H1 (cell line): ENCODE measurements around the gene ARHGAP28. TPM values are rescaled to one million over a fixed set of nuclear protein-coding genes. Genes with fewer than 3 reads are reported as not detected.

Experiments used
- CTCF ChIA-PET: fragments of 300-600 bp; sonication (Branson Sonifier 250); formaldehyde crosslinking; loops from one replicate; lab custom pipeline; 2021; ENCODE audit not compliant: partially characterized antibody; lab: Charles Lee
- POLR2A ChIA-PET: fragments of 300-600 bp; sonication (Branson Sonifier 250); formaldehyde crosslinking; loops from one replicate; lab custom pipeline; 2021; ENCODE audit warnings: inconsistent platforms; ENCODE audit not compliant: partially characterized antibody; lab: Charles Lee
- DNase-seq, 2 experiments: peaks; one replicate each; pipeline versions ENCODE4 v3.0.0 to v3.0.0-alpha.2; 2010 to 2022; ENCODE audit warnings: low spot score in 2 of 2, low read depth in 1 of 2, mixed read lengths in 1 of 2
- FAIRE-seq: peaks from 2 replicates; lab custom pipeline; 2011; peaks lifted over from hg19 to GRCh38; lab: Jason Lieb, UNC
- H2AFZ ChIP-seq: 2 replicates; pipeline ENCODE4 v1.8.1; 2012; ENCODE audit warnings: low read length, inconsistent platforms
- H2AK5ac ChIP-seq: 2 replicates; pipeline ENCODE4 v1.6.1; 2013; ENCODE audit warnings: low read depth, low read length
- H2BK120ac ChIP-seq: replicated peaks from 2 replicates; pipeline ENCODE3; 2013; ENCODE audit warnings: low read depth, low read length, inconsistent platforms
- H2BK12ac ChIP-seq: 2 replicates; pipeline ENCODE4 v1.6.1; 2013; ENCODE audit warnings: low read depth, low read length
- H2BK15ac ChIP-seq: 2 replicates; pipeline ENCODE4 v1.6.1; 2013; ENCODE audit warnings: low read length
- H2BK20ac ChIP-seq: 2 replicates; pipeline ENCODE4 v1.6.1; 2013; ENCODE audit warnings: low read length
- H2BK5ac ChIP-seq: 2 replicates; pipeline ENCODE4 v1.6.1; 2013; ENCODE audit warnings: low read depth, low read length
- H3K14ac ChIP-seq: 2 replicates; pipeline ENCODE4 v1.6.1; 2013; ENCODE audit warnings: inconsistent platforms; ENCODE audit not compliant: insufficient read length
- H3K18ac ChIP-seq: 2 replicates; pipeline ENCODE4 v1.6.1; 2013; ENCODE audit warnings: low read length; ENCODE audit errors: extremely low read depth
- H3K23ac ChIP-seq: 2 replicates; pipeline ENCODE4 v1.6.1; 2013; ENCODE audit warnings: inconsistent platforms; ENCODE audit not compliant: insufficient read length
- H3K23me2 ChIP-seq: 2 replicates; pipeline ENCODE4 v1.6.1; 2013; ENCODE audit warnings: low read depth, low read length
- H3K27ac ChIP-seq: 2 replicates; pipeline ENCODE4 v1.6.1; 2011; ENCODE audit warnings: low read depth, low read length, inconsistent platforms
- H3K27me3 ChIP-seq, 4 experiments: replicated peaks in 1 of 4; 1 replicate in 1 of 4; 2 replicates in 3 of 4; pipeline versions ENCODE4 v1.6.1 to v1.8.1; 2011 to 2013; ENCODE audit warnings: low read length in 3 of 4, mild to moderate bottlenecking in 3 of 4, inconsistent platforms in 2 of 4, mixed read lengths in 2 of 4, moderate library complexity in 1 of 4; ENCODE audit not compliant: control insufficient read depth in 3 of 4, insufficient read depth in 3 of 4; ENCODE audit errors: extremely low read depth in 1 of 4
- H3K36me3 ChIP-seq, 4 experiments: 2 replicates each; pipeline versions ENCODE4 v1.6.1 to v1.8.1; 2011 to 2013; ENCODE audit warnings: mild to moderate bottlenecking in 4 of 4, low read length in 3 of 4, moderate library complexity in 2 of 4, control low read depth in 1 of 4, inconsistent platforms in 1 of 4; ENCODE audit not compliant: insufficient read depth in 4 of 4, control insufficient read depth in 2 of 4
- H3K4ac ChIP-seq: replicated peaks from 2 replicates; pipeline ENCODE3; 2013; ENCODE audit warnings: low read length, low read depth, mixed read lengths, inconsistent platforms; ENCODE audit not compliant: insufficient read length
- H3K4me1 ChIP-seq, 4 experiments: replicated peaks in 1 of 4; 1 replicate in 1 of 4; 2 replicates in 3 of 4; pipeline versions ENCODE4 v1.6.1 to v1.8.1; 2011 to 2013; ENCODE audit warnings: low read length in 3 of 4, inconsistent platforms in 2 of 4, mixed read lengths in 1 of 4; ENCODE audit not compliant: insufficient read depth in 4 of 4, control insufficient read depth in 3 of 4
- H3K4me2 ChIP-seq, 2 experiments: 2 replicates each; pipeline versions ENCODE4 v1.6.1 to v1.8.1; 2011 to 2013; ENCODE audit warnings: low read depth in 2 of 2, low read length in 2 of 2, control low read depth in 1 of 2, inconsistent platforms in 1 of 2, mild to moderate bottlenecking in 1 of 2; ENCODE audit not compliant: insufficient read depth in 1 of 2
- H3K4me3 ChIP-seq, 4 experiments: fragments of 200-600, 300-600 bp in 1 of 4; sonication (generic), shearing (Covaris generic), sonication (Bioruptor Twin) in 1 of 4; 2 replicates each; pipeline versions ENCODE4 v1.5.1 to v1.8.1; 2011 to 2016; ENCODE audit warnings: low read length in 4 of 4, low read depth in 3 of 4, control low read depth in 2 of 4, inconsistent platforms in 2 of 4, mild to moderate bottlenecking in 2 of 4, mixed read lengths in 1 of 4, moderate library complexity in 1 of 4; ENCODE audit not compliant: insufficient read depth in 2 of 4; ENCODE audit errors: extremely low read depth in 1 of 4
- H3K56ac ChIP-seq: replicated peaks from 2 replicates; pipeline ENCODE3; 2013; ENCODE audit warnings: low read depth, mild to moderate bottlenecking, mixed read lengths, low read length, inconsistent platforms; ENCODE audit not compliant: insufficient read length
- H3K79me1 ChIP-seq: 2 replicates; pipeline ENCODE4 v1.6.1; 2013; ENCODE audit warnings: low read depth, low read length, control low read depth
- H3K79me2 ChIP-seq, 2 experiments: 2 replicates each; pipeline versions ENCODE4 v1.6.1 to v1.8.1; 2012 to 2013; ENCODE audit warnings: low read length in 2 of 2, mild to moderate bottlenecking in 2 of 2, inconsistent platforms in 1 of 2; ENCODE audit not compliant: insufficient read depth in 2 of 2, control insufficient read depth in 1 of 2
- H3K9ac ChIP-seq, 4 experiments: replicated peaks in 1 of 4; 1 replicate in 1 of 4; 2 replicates in 3 of 4; pipeline versions ENCODE4 v1.6.1 to v1.8.1; 2011 to 2013; ENCODE audit warnings: low read depth in 3 of 4, low read length in 3 of 4, control low read depth in 2 of 4, mild to moderate bottlenecking in 2 of 4, moderate library complexity in 2 of 4, inconsistent platforms in 1 of 4; ENCODE audit errors: extremely low read depth in 1 of 4
- H3K9me3 ChIP-seq, 2 experiments: 2 replicates each; pipeline versions ENCODE4 v1.6.1 to v1.8.1; 2012 to 2013; ENCODE audit warnings: mild to moderate bottlenecking in 2 of 2, moderate library complexity in 2 of 2, control low read depth in 1 of 2, inconsistent platforms in 1 of 2, low read depth in 1 of 2, low read length in 1 of 2, mixed read lengths in 1 of 2; ENCODE audit not compliant: insufficient read depth in 2 of 2
- H4K20me1 ChIP-seq, 2 experiments: replicated peaks in 1 of 2; 2 replicates each; pipeline versions ENCODE3 to v1.8.1; 2011 to 2013; ENCODE audit warnings: inconsistent platforms in 2 of 2, low read length in 2 of 2, mild to moderate bottlenecking in 1 of 2; ENCODE audit not compliant: insufficient read depth in 2 of 2, control insufficient read depth in 1 of 2
- H4K5ac ChIP-seq: 2 replicates; pipeline ENCODE4 v1.6.1; 2013; ENCODE audit warnings: low read length, low read depth, mixed read lengths, inconsistent platforms; ENCODE audit not compliant: insufficient read length
- H4K8ac ChIP-seq: 2 replicates; pipeline ENCODE4 v1.8.0; 2013; ENCODE audit warnings: mild to moderate bottlenecking, moderate library complexity, low read length, inconsistent platforms; ENCODE audit not compliant: insufficient read depth; ENCODE audit errors: extremely low read depth
- H4K91ac ChIP-seq: replicated peaks from 2 replicates; pipeline ENCODE3; 2013; ENCODE audit warnings: low read length, mixed read lengths, inconsistent platforms; ENCODE audit not compliant: insufficient read length
- GTF2F1 ChIP-seq: IDR thresholded peaks from 2 replicates; pipeline ENCODE4 v1.6.1; 2012; ENCODE audit warnings: low read depth, low read length, improper control_type of control experiment, borderline replicate concordance
- KDM4A ChIP-seq: IDR thresholded peaks from one replicate; pipeline ENCODE4 v1.7.1; 2012; ENCODE audit warnings: low read depth, mild to moderate bottlenecking, moderate library complexity, low read length, inconsistent platforms; ENCODE audit not compliant: severe bottlenecking
- POLR2AphosphoS5 ChIP-seq: IDR thresholded peaks from 2 replicates; pipeline ENCODE4 v1.6.1; 2011; ENCODE audit warnings: low read depth, low read length
- SAP30 ChIP-seq: fragments of 300-600 bp; sonication (generic); IDR thresholded peaks from 2 replicates; pipeline ENCODE4 v1.7.1; 2012; ENCODE audit warnings: low read length, moderate library complexity, mild to moderate bottlenecking, inconsistent platforms; ENCODE audit not compliant: insufficient read depth, insufficient replicate concordance
- TBP ChIP-seq: IDR thresholded peaks from 2 replicates; pipeline ENCODE4 v1.6.1; 2011; ENCODE audit warnings: low read depth, low read length, improper control_type of control experiment
- WGBS, 2 experiments: shearing (Covaris generic) in 1 of 2; methylation state at CpG; one replicate each; pipeline versions ENCODE4 v1.1.6 to v1.1.7; 2013 to 2015; ENCODE audit warnings: low lambda C conversion rate in 2 of 2, mixed read lengths in 2 of 2, inconsistent platforms in 1 of 2, low coverage in 1 of 2, missing lambda C conversion rate in 1 of 2; ENCODE audit not compliant: insufficient replicate concordance in 2 of 2, insufficient coverage in 1 of 2, insufficient read length in 1 of 2; ENCODE audit errors: extremely low coverage in 1 of 2, missing lambda C conversion rate in 1 of 2; 5-methylcytosine and 5-hydroxymethylcytosine counted together
- polyA plus RNA-seq, 7 experiments: library from polyadenylated mRNA; depleted of rRNA in 3 of 7; stranded (reverse) in 5 of 7; unstranded in 2 of 7; fragments of >200 nt in 5 of 7; fragments of 200-250 nt in 2 of 7; gene quantifications; 1 replicate in 5 of 7; 2 replicates in 1 of 7; 4 replicates in 1 of 7; pipeline versions ENCODE4 v1.2.1 to v1.2.3, GENCODE V29; 2011 to 2013; ENCODE audit warnings: missing spikeins in 2 of 7, mixed read lengths in 2 of 7
- total RNA-seq: library from RNA; stranded (reverse); fragmentation: NEBNext Ultra II Directional; extraction: Animal tissue kit (Norgen Biotek cat#: 25700); gene quantifications from 2 replicates; pipeline ENCODE4 v1.2.1, GENCODE V29; 2021
- TF ChIP-seq, protein P1 (sequence below): IDR thresholded peaks from 2 replicates; pipeline ENCODE4 v1.6.1; 2012; ENCODE audit warnings: inconsistent platforms

ARHGAP28 gene
- total and polyA plus RNA-seq, 2 of the 8 experiments (the other 6 are each of a cell fraction or from before 2014, with no cell fraction given) = 2.9 to 14.4 TPM

DNA sequence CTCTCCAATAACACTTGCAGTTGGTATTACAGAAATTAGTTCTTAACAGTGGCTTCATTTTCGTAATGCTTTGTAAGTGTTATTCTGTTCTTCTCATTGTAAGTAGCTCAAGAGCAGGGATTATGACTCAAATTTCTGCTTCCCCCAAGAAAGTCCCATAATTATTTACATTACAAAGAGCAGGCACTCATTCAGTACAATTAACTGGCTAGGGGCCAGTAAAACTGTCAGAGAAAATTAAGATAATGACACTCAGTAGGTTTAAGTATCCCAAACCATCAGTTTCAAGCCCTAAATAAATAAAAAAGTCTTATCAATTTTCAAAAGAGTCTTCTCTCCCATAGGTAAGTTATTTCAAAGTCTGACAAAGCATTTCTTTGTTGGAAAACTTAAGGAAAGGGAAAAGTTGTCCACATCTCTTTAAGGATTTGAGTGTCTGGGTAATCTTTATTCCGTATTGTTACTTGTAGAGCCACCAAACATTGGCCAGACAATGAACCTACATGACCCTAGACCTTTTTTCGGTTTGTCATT, 137.1 kb downstream of the ARHGAP28 start:
- FAIRE-seq = no peak
- Histone ChIP-seq H4K5ac (no peak overlapping the region), H4K8ac (no peak overlapping the region), H3K4me1 (no peaks in the 10 kb centered on the region), H2AFZ (no peak overlapping the region), H3K79me2 (no peaks in the 10 kb centered on the region), H3K23ac (no peak overlapping the region), H3K56ac (no peak overlapping the region), H3K9me3 (no peaks in the 10 kb centered on the region), H2BK15ac (no peak overlapping the region), H3K79me1 (no peaks in the 10 kb centered on the region), H4K91ac (no peak overlapping the region), H3K36me3 (no peaks in the 10 kb centered on the region), H3K27me3 (no peaks in the 10 kb centered on the region), H4K20me1 (no peaks in the 10 kb centered on the region), H3K4me2 (no peak overlapping the region), H3K27ac (no peak overlapping the region), H2BK120ac (no peak overlapping the region), H3K23me2 (no peaks in the 10 kb centered on the region), H3K9ac (no peak overlapping the region), H3K4ac (no peak overlapping the region), H2BK5ac (no peak overlapping the region), H3K4me3 (no peak overlapping the region), H2BK12ac (no peak overlapping the region), H3K14ac (no peak overlapping the region), H2BK20ac (no peak overlapping the region), H2AK5ac (no peak overlapping the region), H3K18ac (no peak overlapping the region)
- CTCF ChIA-PET = no interaction called here
- 86% methylated on average over 3 of the region's 3 CpGs; no CpG with 5 or more reads in 1 of the 2 experiments for WGBS, 2 experiments
- TF ChIP-seq KDM4A = no peak
- TF ChIP-seq POLR2AphosphoS5 = no peak
- no peak for TF ChIP-seq TBP
- no peak for TF ChIP-seq GTF2F1
- TF ChIP-seq, protein P1, sequence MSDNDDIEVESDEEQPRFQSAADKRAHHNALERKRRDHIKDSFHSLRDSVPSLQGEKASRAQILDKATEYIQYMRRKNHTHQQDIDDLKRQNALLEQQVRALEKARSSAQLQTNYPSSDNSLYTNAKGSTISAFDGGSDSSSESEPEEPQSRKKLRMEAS = no peak
- TF ChIP-seq SAP30 = no peak
- POLR2A ChIA-PET = no interaction called here
- no peak for DNase-seq
